PFSK-1 (cell line): ENCODE results near the gene TLR3.

Experiments
- POLR2AphosphoS5 ChIP-seq: IDR thresholded peaks from 2 replicates; pipeline ENCODE4 v1.6.1; 2012; ENCODE audit warnings: low read depth, mild to moderate bottlenecking, control low read depth, low read length, moderate library complexity
- TAF1 ChIP-seq: IDR thresholded peaks from 2 replicates; pipeline ENCODE4 v1.6.1; 2012; ENCODE audit warnings: low read length, control low read depth, borderline replicate concordance; ENCODE audit not compliant: insufficient read depth
- TF ChIP-seq, protein P1 (sequence below), 2 experiments: IDR thresholded peaks; 2 replicates each; pipeline versions ENCODE4 v1.6.1 to v1.8.0; 2011 to 2012; ENCODE audit warnings: low read depth in 2 of 2, low read length in 2 of 2, control low read depth in 1 of 2, inconsistent platforms in 1 of 2, mild to moderate bottlenecking in 1 of 2, moderate library complexity in 1 of 2; ENCODE audit not compliant: insufficient read depth in 1 of 2

DNA sequence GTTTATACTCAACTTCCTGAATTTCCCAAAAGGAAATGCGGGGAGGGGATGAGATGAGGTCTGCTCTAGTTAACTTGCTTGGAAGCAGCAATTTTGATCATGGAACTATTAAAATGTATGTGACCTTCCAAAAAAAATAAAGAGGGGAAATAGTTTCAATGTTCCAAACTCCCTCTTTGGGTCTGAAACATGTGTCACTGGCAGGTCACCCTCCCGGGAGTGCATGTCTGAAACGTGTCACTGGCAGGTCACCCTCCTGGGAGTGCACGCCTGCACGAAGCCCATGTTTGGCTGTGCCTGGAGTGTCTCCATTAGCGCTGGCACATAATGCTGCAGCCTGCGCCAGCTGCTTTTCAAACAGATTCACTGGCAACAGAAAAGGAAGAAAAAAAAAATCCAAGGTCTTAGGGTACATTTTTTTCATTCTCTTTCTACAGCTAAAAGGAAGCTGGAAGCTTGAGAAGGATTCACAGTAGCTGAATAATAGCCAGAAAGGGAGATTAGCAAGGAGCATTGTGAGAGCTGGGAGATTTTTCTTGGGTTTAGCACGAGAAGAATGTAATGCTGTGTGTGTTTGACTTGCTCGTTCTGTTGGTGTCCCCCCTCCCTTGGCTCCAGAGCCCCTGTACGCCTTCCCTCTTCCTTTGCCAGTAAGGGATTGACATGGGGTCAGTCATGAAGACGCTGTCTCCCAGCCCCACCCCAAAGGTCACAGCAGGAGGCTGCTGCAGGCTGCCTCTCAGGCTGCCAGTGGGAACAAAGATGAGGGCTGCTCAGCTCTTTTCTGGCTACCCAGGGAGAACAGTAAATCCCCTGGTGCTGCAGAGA lies 39.2 kb upstream of the TLR3 start:
- TF ChIP-seq, protein P1, sequence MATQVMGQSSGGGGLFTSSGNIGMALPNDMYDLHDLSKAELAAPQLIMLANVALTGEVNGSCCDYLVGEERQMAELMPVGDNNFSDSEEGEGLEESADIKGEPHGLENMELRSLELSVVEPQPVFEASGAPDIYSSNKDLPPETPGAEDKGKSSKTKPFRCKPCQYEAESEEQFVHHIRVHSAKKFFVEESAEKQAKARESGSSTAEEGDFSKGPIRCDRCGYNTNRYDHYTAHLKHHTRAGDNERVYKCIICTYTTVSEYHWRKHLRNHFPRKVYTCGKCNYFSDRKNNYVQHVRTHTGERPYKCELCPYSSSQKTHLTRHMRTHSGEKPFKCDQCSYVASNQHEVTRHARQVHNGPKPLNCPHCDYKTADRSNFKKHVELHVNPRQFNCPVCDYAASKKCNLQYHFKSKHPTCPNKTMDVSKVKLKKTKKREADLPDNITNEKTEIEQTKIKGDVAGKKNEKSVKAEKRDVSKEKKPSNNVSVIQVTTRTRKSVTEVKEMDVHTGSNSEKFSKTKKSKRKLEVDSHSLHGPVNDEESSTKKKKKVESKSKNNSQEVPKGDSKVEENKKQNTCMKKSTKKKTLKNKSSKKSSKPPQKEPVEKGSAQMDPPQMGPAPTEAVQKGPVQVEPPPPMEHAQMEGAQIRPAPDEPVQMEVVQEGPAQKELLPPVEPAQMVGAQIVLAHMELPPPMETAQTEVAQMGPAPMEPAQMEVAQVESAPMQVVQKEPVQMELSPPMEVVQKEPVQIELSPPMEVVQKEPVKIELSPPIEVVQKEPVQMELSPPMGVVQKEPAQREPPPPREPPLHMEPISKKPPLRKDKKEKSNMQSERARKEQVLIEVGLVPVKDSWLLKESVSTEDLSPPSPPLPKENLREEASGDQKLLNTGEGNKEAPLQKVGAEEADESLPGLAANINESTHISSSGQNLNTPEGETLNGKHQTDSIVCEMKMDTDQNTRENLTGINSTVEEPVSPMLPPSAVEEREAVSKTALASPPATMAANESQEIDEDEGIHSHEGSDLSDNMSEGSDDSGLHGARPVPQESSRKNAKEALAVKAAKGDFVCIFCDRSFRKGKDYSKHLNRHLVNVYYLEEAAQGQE (IDR thresholded peaks at IDR 0.05; ENCODE audit: insufficient read depth in 1 of 2, low read depth in 2 of 2, low read length in 2 of 2) = no peak
- TF ChIP-seq POLR2AphosphoS5 = no peak
- no peak for TF ChIP-seq TAF1
